ENCODE results near the gene HNF4A.

Gene HNF4A

DNA sequence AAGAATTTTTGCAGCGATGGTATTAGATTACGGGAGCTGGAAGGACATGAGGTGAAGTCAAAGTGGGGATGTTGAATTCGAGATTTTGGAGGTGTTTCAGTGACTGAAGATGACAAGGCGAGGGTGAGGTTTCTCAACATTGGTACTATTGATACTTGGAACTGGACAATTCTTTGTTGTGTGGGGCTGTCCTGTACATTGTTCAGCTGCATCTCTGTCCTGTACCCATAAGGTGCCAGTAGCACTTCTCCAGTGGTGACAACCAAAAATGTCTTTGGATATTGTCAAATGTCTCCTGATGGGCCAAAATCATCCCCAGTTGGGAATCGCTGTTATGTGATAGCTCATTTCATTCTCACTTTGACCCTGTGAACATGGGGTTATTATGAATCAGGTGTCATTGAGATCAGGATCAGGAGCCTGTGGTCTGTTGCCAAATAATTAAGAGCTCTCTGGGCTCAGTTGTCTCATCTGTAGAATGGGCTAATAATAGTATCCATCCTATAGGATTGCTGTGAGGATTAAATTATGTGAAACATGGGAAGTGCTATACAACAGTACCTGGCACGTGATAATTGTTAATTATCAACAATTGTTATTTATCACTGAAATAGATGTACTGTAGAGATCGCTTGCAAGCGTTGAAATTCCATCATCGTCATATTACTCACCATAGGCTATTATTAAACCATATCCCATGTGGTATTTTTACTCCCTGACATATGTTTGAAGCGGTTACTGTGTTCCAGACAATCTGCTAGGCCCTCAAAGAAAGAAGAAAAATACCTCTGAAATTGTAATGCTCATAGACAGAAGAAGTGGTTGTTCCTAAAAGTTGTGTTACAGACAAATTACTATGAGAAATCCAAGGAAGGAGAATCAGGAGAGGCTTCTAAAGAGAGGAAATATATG is 71.6 kb downstream of the HNF4A start:
- DNase-seq (ENCODE audit: low read depth) = no peak

DNA sequence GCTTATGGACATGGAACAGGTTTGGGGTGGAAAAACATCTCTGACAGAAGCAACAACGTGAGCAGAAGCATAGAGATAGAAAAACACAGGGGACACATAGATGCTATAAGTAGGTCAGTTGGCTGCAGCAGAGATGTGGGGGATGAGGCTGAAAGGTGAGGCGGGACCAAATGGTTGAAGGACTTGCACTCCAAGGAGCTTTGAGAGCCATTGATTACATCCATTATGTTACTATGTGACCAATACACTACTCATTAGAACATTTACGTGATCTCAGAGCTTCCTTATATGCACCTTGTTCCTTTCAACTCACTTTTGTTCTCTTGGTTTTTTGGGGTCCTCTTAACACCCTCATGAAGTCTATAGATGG is 72.3 kb downstream of the HNF4A start:
- DNase-seq (ENCODE audit: low read depth) = no peak

DNA sequence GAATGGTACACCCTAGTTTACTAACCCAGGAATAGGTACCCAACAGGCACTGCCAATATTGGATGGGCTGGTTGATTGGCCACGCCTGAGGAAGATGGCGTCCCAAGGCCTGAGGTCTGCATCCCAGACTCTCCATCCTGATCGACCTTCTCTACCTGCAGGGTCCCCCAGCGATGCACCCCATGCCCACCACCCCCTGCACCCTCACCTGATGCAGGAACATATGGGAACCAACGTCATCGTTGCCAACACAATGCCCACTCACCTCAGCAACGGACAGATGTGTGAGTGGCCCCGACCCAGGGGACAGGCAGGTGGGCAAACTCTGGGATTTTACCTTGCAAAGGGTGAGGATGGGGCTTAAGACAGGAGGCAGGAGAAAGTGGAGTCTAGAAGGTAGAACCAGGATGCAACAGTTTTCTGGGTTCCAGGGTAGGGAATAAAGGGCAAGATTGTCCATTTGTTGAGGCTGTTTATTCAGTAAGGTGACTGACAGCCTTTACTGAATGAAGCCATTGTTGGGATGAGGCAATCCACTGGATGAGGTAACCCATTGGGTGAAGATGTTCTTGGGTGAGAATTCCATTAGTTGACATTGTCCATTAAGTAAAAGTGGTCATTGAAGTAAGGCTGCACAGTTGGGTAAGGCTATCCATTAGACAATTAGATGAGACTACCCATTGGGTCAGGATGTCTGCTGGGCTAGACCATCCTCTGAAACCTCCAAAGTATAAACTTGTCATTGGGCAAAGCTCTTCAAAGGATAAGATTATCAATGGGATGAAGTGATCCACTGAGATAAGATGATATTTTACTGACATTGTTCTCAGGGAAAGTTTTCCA is 72.9 kb downstream of the HNF4A start:
- no peak for DNase-seq (ENCODE audit: low read depth)

DNA sequence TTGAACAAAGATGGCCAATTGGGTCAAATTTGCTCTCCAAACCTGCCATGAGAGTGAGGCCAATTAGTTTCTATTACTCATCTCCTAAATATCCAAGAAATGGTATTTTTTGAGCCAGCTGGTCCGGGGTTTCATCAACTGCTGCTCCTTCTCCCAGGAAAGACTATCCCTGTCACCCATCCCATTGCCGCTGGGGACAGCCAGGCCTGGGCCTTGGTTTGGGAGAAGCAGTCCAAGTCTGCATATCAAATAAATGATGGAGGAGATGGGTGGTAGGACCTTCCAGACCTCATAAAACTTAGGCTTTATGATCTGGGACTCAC is 73.5 kb downstream of the HNF4A start:
- no peak for DNase-seq (ENCODE audit: low read depth)

DNA sequence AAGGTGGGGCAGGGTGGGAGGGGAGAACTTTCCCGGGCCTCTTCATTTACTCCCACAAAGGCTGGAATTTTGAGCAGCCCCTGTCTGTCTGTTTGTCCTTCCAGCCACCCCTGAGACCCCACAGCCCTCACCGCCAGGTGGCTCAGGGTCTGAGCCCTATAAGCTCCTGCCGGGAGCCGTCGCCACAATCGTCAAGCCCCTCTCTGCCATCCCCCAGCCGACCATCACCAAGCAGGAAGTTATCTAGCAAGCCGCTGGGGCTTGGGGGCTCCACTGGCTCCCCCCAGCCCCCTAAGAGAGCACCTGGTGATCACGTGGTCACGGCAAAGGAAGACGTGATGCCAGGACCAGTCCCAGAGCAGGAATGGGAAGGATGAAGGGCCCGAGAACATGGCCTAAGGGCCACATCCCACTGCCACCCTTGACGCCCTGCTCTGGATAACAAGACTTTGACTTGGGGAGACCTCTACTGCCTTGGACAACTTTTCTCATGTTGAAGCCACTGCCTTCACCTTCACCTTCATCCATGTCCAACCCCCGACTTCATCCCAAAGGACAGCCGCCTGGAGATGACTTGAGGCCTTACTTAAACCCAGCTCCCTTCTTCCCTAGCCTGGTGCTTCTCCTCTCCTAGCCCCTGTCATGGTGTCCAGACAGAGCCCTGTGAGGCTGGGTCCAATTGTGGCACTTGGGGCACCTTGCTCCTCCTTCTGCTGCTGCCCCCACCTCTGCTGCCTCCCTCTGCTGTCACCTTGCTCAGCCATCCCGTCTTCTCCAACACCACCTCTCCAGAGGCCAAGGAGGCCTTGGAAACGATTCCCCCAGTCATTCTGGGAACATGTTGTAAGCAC is 74.1 kb downstream of the HNF4A start:
- no peak for DNase-seq (ENCODE audit: low read depth)

DNA sequence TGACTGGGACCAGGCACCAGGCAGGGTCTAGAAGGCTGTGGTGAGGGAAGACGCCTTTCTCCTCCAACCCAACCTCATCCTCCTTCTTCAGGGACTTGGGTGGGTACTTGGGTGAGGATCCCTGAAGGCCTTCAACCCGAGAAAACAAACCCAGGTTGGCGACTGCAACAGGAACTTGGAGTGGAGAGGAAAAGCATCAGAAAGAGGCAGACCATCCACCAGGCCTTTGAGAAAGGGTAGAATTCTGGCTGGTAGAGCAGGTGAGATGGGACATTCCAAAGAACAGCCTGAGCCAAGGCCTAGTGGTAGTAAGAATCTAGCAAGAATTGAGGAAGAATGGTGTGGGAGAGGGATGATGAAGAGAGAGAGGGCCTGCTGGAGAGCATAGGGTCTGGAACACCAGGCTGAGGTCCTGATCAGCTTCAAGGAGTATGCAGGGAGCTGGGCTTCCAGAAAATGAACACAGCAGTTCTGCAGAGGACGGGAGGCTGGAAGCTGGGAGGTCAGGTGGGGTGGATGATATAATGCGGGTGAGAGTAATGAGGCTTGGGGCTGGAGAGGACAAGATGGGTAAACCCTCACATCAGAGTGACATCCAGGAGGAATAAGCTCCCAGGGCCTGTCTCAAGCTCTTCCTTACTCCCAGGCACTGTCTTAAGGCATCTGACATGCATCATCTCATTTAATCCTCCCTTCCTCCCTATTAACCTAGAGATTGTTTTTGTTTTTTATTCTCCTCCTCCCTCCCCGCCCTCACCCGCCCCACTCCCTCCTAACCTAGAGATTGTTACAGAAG is 75.0 kb downstream of the HNF4A start:
- no peak for DNase-seq (ENCODE audit: low read depth)

DNA sequence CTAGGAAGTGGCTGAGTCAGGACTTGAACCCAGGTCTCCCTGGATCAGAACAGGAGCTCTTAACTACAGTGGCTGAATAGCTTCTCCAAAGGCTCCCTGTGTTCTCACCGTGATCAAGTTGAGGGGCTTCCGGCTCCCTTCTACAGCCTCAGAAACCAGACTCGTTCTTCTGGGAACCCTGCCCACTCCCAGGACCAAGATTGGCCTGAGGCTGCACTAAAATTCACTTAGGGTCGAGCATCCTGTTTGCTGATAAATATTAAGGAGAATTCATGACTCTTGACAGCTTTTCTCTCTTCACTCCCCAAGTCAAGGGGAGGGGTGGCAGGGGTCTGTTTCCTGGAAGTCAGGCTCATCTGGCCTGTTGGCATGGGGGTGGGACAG is 75.6 kb downstream of the HNF4A start:
- no peak for DNase-seq (ENCODE audit: low read depth)

DNA sequence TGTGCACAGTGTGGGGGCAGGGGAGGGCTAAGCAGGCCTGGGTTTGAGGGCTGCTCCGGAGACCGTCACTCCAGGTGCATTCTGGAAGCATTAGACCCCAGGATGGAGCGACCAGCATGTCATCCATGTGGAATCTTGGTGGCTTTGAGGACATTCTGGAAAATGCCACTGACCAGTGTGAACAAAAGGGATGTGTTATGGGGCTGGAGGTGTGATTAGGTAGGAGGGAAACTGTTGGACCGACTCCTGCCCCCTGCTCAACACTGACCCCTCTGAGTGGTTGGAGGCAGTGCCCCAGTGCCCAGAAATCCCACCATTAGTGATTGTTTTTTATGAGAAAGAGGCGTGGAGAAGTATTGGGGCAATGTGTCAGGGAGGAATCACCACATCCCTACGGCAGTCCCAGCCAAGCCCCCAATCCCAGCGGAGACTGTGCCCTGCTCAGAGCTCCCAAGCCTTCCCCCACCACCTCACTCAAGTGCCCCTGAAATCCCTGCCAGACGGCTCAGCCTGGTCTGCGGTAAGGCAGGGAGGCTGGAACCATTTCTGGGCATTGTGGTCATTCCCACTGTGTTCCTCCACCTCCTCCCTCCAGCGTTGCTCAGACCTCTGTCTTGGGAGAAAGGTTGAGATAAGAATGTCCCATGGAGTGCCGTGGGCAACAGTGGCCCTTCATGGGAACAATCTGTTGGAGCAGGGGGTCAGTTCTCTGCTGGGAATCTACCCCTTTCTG is 76.2 kb downstream of the HNF4A start:
- DNase-seq (ENCODE audit: low read depth) = no peak

DNA sequence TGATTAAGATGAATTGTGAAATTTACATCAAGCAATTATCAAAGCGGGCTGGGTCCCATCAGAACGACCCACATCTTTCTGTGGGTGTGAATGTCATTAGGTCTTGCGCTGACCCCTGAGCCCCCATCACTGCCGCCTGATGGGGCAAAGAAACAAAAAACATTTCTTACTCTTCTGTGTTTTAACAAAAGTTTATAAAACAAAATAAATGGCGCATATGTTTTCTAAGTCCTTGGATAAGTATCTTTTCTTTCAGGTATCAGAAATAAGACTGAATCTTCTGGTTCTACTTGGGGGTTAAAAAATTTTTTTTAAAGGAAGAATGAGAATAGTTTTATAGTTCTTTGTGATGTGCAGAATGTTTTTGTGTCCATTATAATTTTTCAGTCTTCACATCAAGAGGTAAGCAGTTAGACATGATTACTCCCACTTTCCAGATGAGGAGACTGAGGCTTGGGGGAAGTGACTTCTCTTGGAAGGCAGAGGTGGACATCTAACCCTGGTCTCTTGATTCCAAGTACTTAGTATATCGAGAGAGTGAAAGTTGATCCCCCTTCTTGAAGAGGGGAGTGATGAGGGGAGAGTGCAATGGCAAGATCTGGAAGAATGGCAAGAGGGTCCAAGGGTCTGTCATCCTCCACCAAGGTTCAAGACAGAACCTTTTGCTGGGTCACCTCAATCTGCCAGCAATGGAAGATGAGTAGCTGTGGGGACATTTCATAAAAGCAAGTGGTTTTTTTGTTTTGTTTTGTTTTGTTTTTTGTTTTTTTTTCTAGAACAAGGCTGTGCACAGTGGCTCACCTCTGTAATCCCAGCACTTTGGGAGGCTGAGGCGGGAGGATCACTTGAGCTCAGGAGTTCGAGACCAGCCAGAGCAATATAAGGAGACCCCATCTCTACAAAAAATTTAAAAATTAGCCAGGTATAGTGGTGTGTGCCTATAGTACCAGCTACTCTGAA is 77.4 kb downstream of the HNF4A start:
- DNase-seq (ENCODE audit: low read depth) = no peak

DNA sequence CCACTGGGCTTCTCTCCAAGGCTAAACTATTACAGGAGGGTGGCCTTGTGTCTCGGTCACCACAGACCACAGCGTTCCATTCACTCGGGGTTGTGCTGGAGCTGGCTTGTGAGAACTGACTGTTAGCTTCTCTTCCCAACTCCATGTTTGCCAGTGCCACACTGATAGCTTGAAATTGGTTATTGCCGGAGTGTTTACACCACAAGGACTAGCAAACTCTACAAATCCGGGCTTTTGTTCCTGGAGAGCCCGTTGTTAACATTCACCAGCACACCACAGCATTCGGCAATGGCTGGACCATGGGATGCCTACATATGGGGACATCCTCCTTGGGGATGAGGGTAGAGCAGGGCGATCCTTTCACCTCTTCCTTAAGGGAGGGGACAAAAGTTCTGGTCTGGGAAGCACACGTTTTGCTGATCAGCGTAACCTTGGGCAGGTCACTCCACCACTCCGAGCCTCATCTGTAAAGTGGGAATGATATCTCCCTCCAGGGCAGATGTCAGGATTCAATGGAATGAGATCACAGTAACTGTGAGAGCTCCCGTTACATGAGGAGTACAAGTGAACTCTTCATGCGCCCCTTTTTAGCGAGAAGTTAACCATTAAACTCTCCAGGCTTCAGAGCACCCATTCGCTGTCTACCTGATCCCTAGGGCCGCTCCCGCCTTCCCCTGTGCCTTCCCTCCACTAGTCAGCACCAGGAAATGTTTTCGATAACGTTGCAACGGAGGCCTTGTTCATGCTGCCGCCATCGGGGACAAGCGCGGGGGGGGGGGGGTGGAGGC is 78.4 kb downstream of the HNF4A start:
- DNase-seq (ENCODE audit: low read depth) = no peak

DNA sequence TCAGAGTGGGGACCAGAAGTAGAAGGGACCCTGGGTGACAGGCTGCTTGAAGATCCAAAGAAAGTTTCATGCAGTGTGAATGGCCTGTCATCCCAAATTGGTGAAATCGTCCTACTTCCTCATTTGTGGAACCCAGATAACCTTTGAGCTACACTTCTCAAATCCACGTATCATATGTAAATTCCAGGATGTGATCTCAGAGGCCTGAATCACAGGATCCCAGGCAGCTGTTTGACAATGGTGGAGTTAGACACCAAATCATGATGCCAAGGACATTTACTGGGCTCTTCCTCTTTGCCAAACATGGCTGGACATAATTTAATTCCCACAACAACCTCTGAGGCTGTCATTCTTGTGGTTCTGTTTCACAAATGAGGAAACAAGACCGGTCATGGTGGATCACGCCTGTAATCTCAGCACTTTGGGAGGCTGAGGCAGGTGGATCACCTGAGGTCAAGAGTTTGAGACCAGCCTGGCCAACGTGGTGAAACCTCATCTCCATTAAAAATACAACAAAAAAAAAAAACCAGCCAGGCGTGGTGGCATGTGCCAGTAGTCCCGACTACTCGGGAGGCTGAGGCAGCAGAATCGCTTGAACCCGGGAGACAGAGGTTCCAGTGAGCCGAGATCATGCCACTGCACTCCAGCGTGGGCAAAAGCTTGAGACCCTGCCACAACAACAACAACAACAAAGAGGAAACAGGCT is 80.3 kb downstream of the HNF4A start:
- no peak for DNase-seq (ENCODE audit: low read depth)

DNA sequence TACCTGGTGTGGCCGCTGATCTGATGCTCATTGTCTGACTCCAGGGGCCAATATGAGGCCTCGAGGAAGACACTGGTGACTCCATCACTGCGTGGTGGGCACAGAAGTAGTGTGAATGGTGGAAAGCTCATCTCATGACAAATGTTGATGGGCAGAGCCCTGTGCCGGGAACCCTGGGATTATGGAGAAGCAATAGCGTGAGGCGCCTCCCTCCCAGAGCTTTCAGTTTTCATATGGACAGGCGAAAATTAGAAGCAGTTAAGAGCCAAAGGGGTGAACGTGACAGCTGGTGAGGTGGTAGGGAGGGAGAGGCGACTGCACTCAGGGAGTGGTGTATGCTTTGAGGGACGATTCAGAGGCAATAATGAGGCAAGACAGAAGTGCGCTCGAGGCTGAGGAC is 80.9 kb downstream of the HNF4A start:
- DNase-seq (ENCODE audit: low read depth) = no peak

DNA sequence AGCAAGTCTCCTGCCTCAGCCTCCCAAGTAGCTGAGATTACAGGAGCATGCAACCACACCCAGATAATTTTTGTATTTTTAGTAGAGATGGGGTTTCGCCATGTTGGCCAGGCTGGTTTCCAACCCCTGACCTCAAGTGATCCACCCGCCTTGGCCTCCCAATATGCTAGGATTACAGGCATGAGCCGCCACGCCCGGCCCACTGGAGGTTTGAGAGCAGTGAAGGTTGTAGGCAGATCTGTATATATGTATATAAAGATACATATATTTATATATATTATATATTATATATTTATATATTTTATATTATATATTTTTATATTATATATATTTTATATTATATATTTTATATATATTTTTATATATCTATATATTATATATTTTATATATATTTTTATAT is 82.0 kb downstream of the HNF4A start:
- DNase-seq (ENCODE audit: low read depth) = no peak

DNA sequence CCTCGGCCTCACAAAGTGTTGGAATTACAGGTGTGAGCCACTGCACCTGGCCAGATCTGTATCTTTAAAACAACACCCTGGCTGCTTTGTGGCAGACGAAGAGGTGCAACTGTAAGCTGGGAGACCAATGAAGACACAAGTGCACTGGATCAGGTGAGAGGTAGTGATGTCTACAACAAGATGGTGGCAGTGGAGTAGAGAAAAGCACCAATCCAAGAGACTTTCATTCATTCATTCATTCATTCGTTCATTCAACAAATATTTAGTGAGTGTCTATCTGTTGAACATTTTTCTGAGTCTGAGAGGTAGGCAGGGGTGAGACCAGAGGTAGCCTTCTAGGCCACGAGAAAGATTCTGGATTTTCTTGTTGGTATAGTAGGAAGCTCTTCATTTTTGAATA is 83.3 kb downstream of the HNF4A start:
- no peak for DNase-seq (ENCODE audit: low read depth)

DNA sequence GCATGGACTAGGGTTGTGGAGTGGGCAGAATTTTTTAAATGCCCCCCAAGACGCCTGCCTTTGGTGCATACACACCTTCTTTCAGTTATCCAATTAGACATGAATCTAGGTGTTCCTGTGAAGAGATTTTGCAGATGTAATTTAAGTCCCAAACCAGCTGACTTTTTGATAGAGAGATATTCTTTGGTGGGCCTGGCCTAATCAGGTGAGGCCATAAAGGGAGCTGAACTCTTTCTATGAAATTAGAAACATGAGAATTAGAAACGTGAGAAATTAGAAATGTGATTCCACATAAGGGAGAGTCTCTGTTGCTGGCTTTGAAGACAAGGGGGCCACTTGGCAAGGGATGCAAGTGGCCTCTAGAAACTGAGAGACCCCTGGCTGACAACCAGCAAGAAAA is 83.8 kb downstream of the HNF4A start:
- DNase-seq (ENCODE audit: low read depth) = no peak

DNA sequence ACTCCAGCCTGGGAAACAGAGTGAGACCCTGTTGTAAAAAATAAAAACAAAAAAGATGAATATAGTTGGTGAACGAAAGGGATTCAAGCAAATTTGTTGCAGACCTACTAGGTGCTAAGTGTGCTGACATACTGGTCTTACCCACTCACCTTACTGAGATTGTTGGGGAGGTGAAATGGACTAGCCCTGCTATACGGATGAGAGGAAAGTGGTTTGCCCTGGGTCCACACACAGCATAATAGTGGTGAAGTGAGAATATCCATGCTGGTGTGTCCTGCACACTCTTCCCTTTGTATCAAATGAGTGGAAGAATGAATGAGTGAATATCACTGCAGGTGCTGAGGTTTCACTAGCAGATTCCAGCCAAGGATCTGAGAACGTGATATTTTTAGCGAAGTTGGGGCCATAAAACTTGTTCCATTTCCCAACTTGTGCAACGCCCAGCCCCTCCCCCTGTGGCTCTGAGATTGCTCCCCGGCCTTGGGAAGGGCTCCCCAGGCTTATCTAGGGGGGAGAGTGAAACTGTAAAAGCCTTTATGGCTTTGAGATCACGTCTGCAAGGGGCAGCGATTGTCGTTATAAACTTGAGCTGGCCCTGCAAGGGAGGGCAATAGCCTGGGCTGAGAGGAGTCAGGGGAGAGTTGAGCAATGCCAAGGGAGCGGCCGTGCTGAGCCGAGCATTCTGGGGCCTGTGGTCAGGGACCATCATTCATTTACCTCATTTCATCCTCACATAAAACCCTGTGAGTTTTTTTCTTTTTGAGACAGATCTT is 87.0 kb downstream of the HNF4A start:
- no peak for DNase-seq (ENCODE audit: low read depth)

All from activated T-cell treated with anti-CD3 and anti-CD28 coated beads for 24 hours (primary cell).